Measurements from ENCODE around the gene PPP1R26.

Gene PPP1R26

DNA sequence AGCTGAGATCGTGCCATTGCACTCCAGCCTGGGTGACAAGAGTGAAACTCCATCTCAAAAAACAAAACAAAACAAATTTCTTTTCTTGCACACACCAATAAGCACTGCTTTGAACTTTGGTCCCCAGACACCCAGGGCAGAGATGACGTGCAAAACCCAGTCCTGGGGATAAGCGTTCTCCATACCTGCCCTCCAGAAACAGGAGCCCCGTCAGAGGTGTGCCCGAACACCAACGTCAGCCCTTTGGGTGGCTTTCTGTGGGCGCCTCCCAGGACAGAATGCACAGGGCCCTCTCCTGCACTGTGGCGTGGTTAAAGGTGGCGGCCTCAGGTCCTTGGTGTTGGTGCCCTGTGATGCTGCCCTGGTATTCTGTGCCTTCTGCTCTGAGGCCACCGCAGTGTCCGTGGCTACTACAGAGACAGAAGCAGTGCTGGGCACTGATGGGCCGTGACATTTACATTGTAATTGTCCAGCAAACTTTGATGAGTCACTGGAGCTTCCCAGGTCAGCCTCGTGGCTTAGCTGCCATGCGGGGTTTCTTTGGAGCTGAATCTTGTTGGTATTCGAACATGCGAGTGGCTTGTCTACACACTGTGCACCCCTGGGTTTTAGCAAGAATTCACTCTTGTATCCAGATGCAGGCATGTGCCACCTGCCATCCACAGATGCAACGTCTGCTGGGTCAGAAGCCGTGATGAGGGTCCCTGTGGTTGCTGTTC is 9.8 kb downstream of the PPP1R26 start:
- Mint-ChIP-seq H3K27me3 (peaks cover 4 to 6% of the 10 kb centered on the region in 2 donors), H3K9me3 (no peaks in the 10 kb centered on the region), H3K27ac (no peak overlapping the region), H3K4me3 (no peak overlapping the region), H3K4me1 (no peaks in the 10 kb centered on the region), H3K36me3 (peaks cover 2 to 24% of the 10 kb centered on the region in 2 donors)
- DNase-seq = no peak
- ATAC-seq (replicated peaks) = no peak

DNA sequence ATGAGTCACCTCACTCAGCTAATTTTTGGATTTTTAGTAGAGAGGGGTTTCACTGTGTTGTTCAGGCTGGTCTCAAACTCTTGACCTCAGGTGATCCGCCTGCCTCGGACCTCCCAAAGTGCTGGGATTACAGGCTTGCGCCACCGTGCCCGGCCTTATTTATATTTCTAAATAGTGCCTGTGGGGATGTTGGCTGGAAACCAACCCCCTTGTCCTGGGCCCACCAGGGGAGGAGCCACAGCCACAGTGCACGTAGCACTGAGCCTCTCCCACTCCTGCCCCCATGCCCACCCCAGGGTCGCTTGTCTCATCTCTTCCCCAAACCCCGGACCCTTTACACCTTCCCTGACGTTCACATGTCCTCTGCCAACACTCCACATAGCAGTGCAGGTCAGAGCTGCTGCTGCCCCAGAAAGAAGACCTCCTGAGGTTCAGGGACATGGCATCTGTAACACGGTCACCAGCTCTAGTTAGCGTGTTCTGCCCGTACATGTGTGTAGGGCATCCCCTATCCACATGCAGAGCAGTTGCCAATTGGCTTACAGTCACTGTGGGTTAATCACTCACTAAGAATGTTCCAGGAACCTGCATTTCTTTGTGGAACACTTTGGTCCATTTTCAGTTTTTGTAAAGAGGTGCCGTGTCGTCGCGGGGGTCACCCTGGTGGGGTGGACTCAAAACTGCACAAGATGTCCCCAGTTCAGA is 10.7 kb downstream of the PPP1R26 start:
- Mint-ChIP-seq H3K4me3 (no peak overlapping the region), H3K4me1 (no peaks in the 10 kb centered on the region), H3K27ac (no peak overlapping the region), H3K9me3 (no peaks in the 10 kb centered on the region), H3K27me3 (peaks cover 7 to 8% of the 10 kb centered on the region in 2 donors), H3K36me3 (peaks cover under 1 to 14% of the 10 kb centered on the region in 2 donors)
- no peak for DNase-seq
- ATAC-seq (replicated peaks) = no peak

DNA sequence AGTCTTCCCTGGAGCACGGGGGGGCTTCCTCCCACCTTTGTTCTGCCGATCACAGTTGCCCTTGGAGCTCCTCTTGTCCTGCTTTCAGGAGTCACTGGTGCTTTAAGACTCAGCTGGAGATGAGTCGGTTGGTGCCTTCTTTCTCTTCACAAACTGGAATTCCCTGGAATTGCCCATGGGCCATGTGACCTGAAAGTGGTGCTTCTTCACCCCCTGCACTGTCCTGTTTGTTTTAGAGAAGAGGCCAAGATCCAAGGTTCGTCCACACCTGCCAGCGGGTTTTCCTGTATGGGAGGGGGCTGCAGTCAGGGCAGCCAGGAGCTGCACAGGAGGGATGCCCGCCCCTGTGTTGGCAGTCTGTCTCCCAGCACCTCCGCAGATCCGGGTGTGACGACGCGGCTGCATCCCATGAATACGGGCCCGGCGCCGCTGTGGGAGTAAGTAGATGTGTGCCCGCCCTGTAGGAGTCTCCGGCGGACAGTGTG is 11.4 kb downstream of the PPP1R26 start:
- Mint-ChIP-seq H3K36me3 (peaks cover 0 to 10% of the 10 kb centered on the region in 2 donors), H3K4me3 (no peak overlapping the region), H3K4me1 (no peaks in the 10 kb centered on the region), H3K9me3 (no peaks in the 10 kb centered on the region), H3K27ac (no peak overlapping the region), H3K27me3 (peaks cover 6 to 9% of the 10 kb centered on the region in 2 donors)
- DNase-seq (no peak), ATAC-seq (replicated peaks) (no peak)

DNA sequence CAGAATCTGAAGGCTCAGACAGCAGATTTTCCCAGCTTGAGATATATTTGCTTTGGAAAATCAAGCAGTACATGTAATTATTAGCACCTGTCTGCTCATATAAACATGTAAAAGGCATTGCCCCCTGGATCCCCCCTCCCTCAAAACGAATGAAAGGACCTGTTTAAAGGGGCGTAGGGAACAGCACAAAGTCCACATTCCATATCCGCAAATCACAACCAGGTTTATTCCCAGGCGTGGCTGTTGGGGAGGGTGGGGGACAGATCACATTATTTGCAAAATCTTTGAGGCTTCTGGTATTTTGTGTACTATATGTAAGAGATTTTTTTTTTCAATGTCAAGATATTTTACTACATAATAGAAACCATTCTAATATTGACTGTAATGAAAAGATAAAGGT is 12.2 kb downstream of the PPP1R26 start:
- Mint-ChIP-seq H3K4me3 (no peak overlapping the region), H3K27me3 (peaks cover 6 to 9% of the 10 kb centered on the region in 2 donors), H3K9me3 (no peaks in the 10 kb centered on the region), H3K4me1 (no peaks in the 10 kb centered on the region), H3K36me3 (peaks cover 0 to 4% of the 10 kb centered on the region in 2 donors), H3K27ac (no peak overlapping the region)
- ATAC-seq (replicated peaks) (no peak), DNase-seq (no peak)

DNA sequence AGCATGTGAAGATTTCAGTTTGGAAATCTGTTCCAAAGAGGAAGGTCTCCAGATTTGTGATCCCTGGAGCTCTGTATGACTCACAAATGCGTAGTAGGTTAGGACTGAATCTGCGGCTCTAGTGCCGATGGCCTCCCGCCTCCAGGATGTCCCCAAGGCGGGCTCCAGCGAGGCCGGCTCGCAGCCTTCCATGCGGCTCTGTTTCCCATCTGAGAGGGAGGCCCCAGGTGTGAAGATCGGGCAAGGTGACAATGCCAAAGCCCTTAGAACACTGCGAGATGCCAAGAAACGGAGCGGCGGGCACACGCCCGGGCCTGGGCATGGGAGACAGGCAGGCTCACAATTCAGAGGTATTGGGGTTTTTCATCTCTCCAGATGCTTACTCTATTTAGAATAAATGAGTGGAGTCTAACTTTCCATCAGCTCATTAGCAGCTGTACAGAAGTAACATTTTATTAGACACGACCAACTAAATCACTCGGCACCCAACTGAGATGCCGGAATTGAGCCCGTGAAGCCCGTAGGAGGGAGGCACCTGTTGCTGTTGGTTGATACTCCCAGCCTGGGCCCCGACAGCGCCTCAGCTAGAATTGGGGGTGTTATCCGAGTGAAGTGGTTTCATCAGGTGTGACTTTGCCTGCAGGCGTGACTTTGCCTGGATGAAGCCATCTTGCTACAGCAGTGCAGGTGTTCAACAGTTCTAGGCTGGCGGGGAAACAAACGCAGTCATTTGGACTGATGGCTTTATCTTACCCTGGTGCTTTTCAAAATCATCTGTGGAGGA is 13.5 kb downstream of the PPP1R26 start:
- Mint-ChIP-seq H3K27me3 (peaks cover 9 to 16% of the 10 kb centered on the region in 2 donors), H3K27ac (no peak overlapping the region), H3K36me3 (no peaks in the 10 kb centered on the region), H3K4me3 (no peak overlapping the region), H3K4me1 (no peaks in the 10 kb centered on the region), H3K9me3 (no peaks in the 10 kb centered on the region)
- DNase-seq (no peak), ATAC-seq (replicated peaks) (no peak)

DNA sequence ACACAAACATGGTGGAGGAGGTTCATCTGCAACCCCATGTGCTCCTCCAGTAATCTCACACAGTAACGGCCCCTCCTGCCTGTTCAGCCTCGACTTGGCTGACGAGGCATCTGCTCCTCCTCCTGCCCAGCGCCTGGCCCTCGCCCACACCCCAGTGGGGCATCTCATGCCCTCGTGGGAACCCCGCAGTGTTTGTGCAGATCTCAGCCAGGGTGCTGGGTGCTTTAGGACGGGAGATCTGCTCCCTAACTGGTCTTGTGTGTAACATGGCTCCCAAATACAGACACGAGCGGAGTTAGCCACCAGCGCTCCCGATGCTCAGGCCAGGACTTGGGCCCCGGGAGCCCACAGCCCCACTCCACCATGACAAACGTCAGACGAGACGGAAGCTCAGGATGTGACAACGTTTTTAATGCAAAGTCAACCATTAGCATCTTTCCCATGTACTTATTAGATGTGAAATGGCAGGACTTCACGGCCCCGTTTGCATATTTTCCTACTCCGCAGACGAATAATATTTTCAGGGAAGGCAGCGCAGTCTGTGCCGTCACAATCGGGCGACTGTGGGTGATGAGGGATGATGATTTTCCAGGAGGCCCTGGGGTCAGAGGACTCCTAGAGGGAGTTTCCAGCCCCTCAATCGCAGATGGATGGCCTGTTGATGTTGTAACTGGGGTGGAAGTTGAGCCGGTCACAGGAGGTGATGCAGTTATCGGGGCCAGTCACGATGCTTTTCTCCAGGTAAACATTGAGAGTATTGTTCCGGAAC is 15.4 kb downstream of the PPP1R26 start:
- peaks cover 7 to 9% of the 10 kb centered on the region in 2 donors for H3K4me1 Mint-ChIP-seq
- H3K27me3 Mint-ChIP-seq = peaks cover 13 to 18% of the 10 kb centered on the region in 2 donors
- no peaks in the 10 kb centered on the region for H3K36me3 Mint-ChIP-seq
- no peak overlapping the region for H3K4me3 Mint-ChIP-seq
- H3K9me3 Mint-ChIP-seq = no peaks in the 10 kb centered on the region
- DNase-seq = no peak
- ATAC-seq (replicated peaks) = no peak
- no peak overlapping the region for H3K27ac Mint-ChIP-seq

DNA sequence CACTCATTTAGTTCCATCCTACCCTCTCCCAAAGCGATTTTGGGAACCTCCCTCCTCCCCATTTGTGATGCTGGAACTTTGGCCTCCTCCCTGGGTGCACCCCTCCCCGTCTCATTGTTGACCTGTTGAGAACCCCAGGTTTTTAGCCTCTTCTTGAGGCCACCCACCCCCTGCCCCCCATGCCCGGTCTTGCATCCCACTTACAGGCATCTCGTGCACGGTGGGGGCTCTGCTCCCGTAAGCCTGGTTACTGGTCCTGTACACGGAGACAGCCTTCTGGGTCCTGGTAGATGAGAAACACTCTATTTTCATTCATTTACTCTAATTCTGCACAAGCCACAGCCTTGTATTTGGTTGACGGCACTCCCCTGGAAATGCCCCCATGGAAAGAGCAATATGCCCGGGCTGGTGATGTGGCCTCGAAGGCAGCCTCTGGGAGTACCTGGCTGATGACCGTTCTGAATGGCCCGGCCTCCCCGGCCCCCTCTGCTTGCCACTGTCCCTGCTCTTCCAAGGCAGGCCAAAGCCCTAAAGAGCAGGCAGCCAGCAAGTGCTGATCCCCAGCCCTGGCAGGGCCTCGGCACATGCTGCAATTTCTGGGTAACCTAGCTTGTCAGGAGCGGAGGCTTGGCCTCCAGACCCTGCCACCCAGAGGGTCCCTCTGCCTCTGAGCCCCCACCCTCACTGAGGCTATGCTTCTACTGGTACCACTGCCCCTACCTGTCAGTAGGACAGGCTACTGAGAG is 19.0 kb downstream of the PPP1R26 start:
- peaks cover 13 to 18% of the 10 kb centered on the region in 2 donors for H3K27me3 Mint-ChIP-seq
- no peak overlapping the region for H3K4me3 Mint-ChIP-seq
- peaks cover 14 to 24% of the 10 kb centered on the region in 2 donors for H3K36me3 Mint-ChIP-seq
- DNase-seq (no peak), ATAC-seq (replicated peaks) (no peak)
- peak overlapping the region; percentile 20 for H3K27ac Mint-ChIP-seq
- peaks cover 16 to 31% of the 10 kb centered on the region in 2 donors for H3K4me1 Mint-ChIP-seq
- H3K9me3 Mint-ChIP-seq = no peaks in the 10 kb centered on the region

DNA sequence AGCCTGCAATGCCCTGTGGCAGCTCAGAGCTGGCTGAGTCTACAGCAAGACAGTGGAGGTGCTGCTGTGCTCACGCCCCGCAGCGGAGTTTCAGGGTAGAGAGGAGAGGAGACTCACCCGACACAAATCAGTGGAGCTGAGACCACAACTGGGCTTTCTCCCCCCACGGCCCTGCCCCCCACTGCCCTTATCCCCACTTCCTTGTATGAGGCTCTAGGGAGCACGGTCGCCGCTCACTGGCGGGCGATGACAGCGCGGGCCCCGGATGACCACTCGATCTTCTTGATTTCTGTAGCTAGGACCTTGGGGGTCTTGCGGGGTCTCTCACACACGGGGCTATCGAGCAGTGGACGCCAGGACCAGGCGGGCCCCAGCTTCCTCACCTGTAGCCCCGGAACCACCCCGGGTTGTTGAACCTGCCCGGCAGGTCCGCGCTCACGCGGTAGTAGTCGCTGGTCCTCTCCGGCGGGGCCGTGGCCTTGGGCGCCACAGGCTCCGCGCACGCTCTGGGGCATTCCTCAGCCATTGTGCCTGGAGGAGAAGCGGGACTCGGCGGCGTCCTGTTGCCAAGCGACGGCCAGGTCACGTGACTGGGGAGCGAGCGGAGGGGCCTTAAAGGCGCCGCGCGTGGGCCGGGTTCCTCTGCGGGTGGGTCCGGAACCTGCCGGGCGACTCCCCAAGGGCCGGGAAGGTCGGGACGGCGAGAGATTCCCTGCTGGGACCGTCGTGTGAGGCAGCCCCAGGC is 19.9 kb downstream of the PPP1R26 start:
- H3K27ac Mint-ChIP-seq = peak overlapping the region; percentile 75
- peak; percentile 84 for DNase-seq
- H3K4me3 Mint-ChIP-seq = peak overlapping the region; percentile 89 to 96
- H3K27me3 Mint-ChIP-seq = peaks cover 13 to 18% of the 10 kb centered on the region in 2 donors
- H3K4me1 Mint-ChIP-seq = peaks cover 19 to 35% of the 10 kb centered on the region in 2 donors
- peak; percentile 63 to 68 for ATAC-seq (replicated peaks)
- H3K36me3 Mint-ChIP-seq = peaks cover 22 to 34% of the 10 kb centered on the region in 2 donors
- no peaks in the 10 kb centered on the region for H3K9me3 Mint-ChIP-seq

DNA sequence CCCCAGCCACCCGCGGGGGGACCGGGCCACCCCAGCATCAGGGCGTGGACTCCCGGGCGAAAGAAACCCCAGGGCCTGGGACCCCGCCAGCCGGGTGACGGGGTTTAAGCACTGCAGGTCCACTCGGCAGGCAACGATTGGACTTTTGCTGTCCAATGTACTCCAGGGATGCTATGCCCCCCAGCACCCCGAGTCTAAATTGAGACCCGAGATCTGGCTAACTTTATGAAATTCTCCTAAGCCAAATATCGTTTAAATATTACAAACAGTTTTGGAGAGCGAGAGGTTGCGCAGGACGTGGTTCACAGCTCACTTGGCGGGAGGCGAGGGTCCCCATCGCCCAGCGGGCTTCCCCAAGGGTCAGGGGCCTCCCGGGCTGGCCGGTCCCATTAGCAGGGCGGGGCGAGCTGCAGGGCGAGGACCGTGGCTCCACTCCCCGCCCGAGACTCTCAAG is 20.5 kb downstream of the PPP1R26 start:
- Mint-ChIP-seq H3K4me1 (peaks cover 21 to 41% of the 10 kb centered on the region in 2 donors), H3K9me3 (no peaks in the 10 kb centered on the region), H3K36me3 (peaks cover 28 to 40% of the 10 kb centered on the region in 2 donors), H3K27me3 (peaks cover 9 to 12% of the 10 kb centered on the region in 2 donors), H3K27ac (no peak overlapping the region), H3K4me3 (peak overlapping the region; percentile 89 to 96)
- DNase-seq = no peak
- ATAC-seq (replicated peaks) = peak; percentile 6 to 24

DNA sequence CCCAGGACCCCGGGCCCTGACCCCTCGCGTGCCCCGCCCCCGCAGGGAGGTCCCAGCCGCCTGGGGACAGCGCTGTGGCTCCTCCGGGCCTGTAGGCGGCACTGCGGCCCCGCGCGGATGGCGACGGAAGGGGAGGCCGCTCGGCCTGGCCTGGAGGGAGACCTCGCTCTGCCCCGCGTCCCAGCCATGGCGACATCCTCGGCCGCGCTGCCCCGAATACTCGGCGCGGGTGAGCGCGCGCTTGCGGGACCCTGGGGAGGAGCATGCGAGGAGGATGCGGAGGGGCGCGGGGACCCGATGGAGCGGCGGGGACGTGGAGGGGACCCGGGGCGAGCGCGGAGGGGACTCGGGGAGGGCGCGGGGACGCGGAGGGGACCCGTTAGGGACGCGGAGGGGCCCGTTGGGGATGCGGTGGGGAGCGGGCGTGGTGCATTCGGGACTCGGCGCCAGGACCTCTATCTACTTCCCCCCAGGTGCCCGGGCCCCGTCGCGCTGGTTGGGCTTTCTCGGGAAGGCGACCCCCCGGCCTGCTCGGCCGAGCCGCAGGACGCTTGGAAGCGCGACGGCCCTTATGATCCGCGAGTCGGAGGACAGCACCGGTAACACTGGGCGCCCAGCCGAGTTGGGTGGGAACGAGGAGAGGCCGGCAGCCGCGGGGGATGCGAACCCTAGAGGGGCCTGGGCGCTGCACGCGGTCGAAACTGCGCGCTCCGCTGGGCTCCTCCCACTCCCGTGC is 21.1 kb downstream of the PPP1R26 start, which contains the start of gene MRPS2:
Gene MRPS2, plus strand, starts transcription at position 158 of the 736 bp plus-strand sequence. Its CDS starts 29 bp downstream, at position 187.
- DNase-seq (peak; percentile 88), ATAC-seq (replicated peaks) (peak; percentile 89 to 92)
- no peaks in the 10 kb centered on the region for H3K9me3 Mint-ChIP-seq
- H3K4me1 Mint-ChIP-seq = peaks cover 21 to 43% of the 10 kb centered on the region in 2 donors
- peak within 1 kb of the TSS; percentile 98 for H3K27ac Mint-ChIP-seq
- peaks cover 7 to 9% of the 10 kb centered on the region in 2 donors for H3K27me3 Mint-ChIP-seq
- peaks cover 32 to 43% of the 10 kb centered on the region in 2 donors for H3K36me3 Mint-ChIP-seq
- peak within 1 kb of the TSS; percentile 89 to 96 for H3K4me3 Mint-ChIP-seq

DNA sequence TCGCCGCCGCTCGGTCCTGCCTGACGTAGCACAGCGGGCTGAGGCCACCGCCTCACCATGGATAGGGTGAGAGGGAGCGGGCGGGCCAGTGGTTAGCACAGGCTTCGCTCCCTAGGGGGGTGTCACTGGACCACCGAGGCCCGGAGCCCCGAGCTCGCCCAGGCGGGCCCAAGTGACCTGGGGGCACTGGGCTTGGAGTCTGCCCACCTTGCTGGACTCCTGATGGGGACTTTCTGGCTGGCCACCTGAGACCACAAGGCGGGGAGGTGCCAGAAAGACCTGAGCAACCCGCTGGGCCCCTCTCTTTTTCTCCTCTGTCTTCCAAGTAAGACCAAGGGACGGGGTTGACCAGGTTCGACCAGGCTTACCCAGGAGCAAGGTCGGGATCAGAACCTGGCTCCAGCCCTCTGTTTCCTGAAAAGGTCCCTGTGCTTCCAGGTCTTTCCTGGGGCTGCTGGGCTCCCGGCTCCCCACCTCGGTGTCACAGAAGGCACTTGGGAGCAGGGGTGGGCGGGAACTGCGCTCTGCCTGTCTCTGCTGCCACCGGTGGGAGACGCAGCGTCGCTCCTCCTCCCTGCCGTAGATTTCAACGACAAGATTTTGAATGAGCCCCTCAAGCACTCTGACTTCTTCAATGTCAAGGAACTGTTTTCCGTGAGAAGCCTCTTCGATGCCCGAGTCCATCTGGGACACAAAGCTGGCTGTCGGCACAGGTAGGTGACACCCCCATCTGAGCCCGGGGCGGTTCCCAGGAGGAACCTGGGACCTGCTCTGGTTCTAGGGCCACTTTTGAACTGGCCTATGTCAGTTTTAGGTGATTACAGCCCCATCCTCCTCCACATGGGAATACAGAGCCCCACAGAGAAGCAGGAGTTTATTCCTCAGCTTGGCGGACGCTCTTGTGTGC is 21.9 kb downstream of the PPP1R26 start:
- Mint-ChIP-seq H3K4me3 (peak overlapping the region; percentile 89 to 96), H3K27me3 (peaks cover 7 to 9% of the 10 kb centered on the region in 2 donors), H3K9me3 (no peaks in the 10 kb centered on the region), H3K4me1 (peaks cover 21 to 43% of the 10 kb centered on the region in 2 donors), H3K36me3 (peaks cover 36 to 43% of the 10 kb centered on the region in 2 donors), H3K27ac (peak overlapping the region; percentile 98)
- DNase-seq (no peak), ATAC-seq (replicated peaks) (no peak)

All from stimulated activated naive B cell treated with anti-CD40 and anti-IgM and Interleukin-4, amounts not matched to agents 10 μg/mL and 1 μg/mL and 100 μg/mL, for 72 hours (primary cell).